ENCODE data around the gene STAU1.
"Not testable (repeated sequence)": the region's sequence is repeated elsewhere in the genome, so short reads cannot be mapped to it uniquely, and the experiment has no call there.

Gene STAU1

DNA sequence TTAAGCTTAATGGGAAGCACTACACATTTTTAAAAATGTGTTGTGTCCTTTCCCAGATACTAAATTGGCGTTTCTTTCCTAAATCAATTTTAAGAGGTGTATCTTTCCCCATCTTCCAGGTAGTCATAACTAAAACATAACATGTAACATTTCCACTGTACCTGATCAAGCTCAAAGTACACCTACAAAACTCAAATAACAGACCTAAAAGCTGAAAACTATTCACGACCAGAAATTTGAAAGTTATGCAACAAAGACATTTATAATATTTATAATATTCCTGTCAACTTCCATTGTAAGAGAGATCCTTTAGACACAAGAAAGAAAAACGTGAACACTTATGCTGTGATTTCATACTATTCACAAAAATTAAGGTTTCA, 3.5 kb downstream of the STAU1 start:
- Mint-ChIP-seq H3K4me3 (peak overlapping the region; percentile 42), H3K4me1 (ENCODE audit: low read depth) (peaks cover 51% of the 10 kb centered on the region), H3K36me3 (ENCODE audit: low read depth) (peaks cover 13% of the 10 kb centered on the region), H3K27me3 (ENCODE audit: low read depth) (peaks cover 1% of the 10 kb centered on the region), H3K9me3 (no peaks in the 10 kb centered on the region), H3K27ac (no peak overlapping the region)

- Mint-ChIP-seq H3K36me3 (ENCODE audit: low read depth) (peaks cover 12% of the 10 kb centered on the region), H3K4me1 (ENCODE audit: low read depth) (peaks cover 55% of the 10 kb centered on the region)
- not testable (repeated sequence) for H3K9me3 Mint-ChIP-seq; H3K27ac Mint-ChIP-seq; H3K4me3 Mint-ChIP-seq; H3K27me3 Mint-ChIP-seq (ENCODE audit: low read depth)
These were observed 4.0 kb downstream of the STAU1 start for GRCh38 chr20:49184084-49184501.

- H3K4me1 Mint-ChIP-seq (ENCODE audit: low read depth) = peaks cover 53% of the 10 kb centered on the region
- no peak overlapping the region for H3K4me3 Mint-ChIP-seq
- H3K27ac Mint-ChIP-seq = no peak overlapping the region
- H3K36me3 Mint-ChIP-seq (ENCODE audit: low read depth) = peaks cover 12% of the 10 kb centered on the region
- no peaks in the 10 kb centered on the region for H3K9me3 Mint-ChIP-seq
- H3K27me3 Mint-ChIP-seq (ENCODE audit: low read depth) = no peaks in the 10 kb centered on the region
These were observed 4.7 kb downstream of the STAU1 start for GRCh38 chr20:49183444-49183843.

- H3K4me3 Mint-ChIP-seq = no peak overlapping the region
- H3K9me3 Mint-ChIP-seq = no peaks in the 10 kb centered on the region
- peaks cover 48% of the 10 kb centered on the region for H3K4me1 Mint-ChIP-seq (ENCODE audit: low read depth)
- no peaks in the 10 kb centered on the region for H3K27me3 Mint-ChIP-seq (ENCODE audit: low read depth)
- no peak overlapping the region for H3K27ac Mint-ChIP-seq
- H3K36me3 Mint-ChIP-seq (ENCODE audit: low read depth) = peaks cover 11% of the 10 kb centered on the region
These were observed 6.8 kb downstream of the STAU1 start for GRCh38 chr20:49181265-49181877.

- H3K9me3 Mint-ChIP-seq = no peaks in the 10 kb centered on the region
- H3K4me3 Mint-ChIP-seq = no peak overlapping the region
- H3K27ac Mint-ChIP-seq = peak overlapping the region; percentile 58
- H3K4me1 Mint-ChIP-seq (ENCODE audit: low read depth) = peaks cover 36% of the 10 kb centered on the region
- no peaks in the 10 kb centered on the region for H3K27me3 Mint-ChIP-seq (ENCODE audit: low read depth)
- H3K36me3 Mint-ChIP-seq (ENCODE audit: low read depth) = peaks cover 6% of the 10 kb centered on the region
These were observed 8.5 kb downstream of the STAU1 start for GRCh38 chr20:49179368-49180277.

- Mint-ChIP-seq H3K4me3 (no peak overlapping the region), H3K9me3 (no peaks in the 10 kb centered on the region), H3K4me1 (ENCODE audit: low read depth) (peaks cover 22% of the 10 kb centered on the region), H3K36me3 (ENCODE audit: low read depth) (peaks cover 29% of the 10 kb centered on the region), H3K27me3 (ENCODE audit: low read depth) (no peaks in the 10 kb centered on the region), H3K27ac (no peak overlapping the region)
These were observed 14.0 kb downstream of the STAU1 start for GRCh38 chr20:49174183-49174582.

DNA sequence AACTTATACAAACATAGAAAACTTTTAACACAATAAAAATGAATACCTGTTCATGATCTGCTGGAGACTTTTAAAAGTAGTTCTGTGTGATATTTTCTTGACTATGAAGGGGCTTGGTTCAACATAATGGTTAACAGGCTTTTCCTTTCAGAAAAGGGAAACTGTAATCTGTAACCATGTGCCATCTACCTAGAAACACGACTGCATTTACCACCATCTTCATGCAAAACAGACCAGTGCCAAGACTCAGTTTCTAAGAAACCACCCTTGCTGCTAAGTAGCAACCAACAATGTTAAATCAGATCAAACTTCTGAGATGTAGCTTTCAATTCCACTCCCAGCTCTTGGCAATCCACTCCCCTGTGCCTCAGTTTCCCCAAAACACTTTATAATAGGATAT, 15.7 kb downstream of the STAU1 start:
- Mint-ChIP-seq H3K27me3 (ENCODE audit: low read depth) (no peaks in the 10 kb centered on the region), H3K36me3 (ENCODE audit: low read depth) (peaks cover 25% of the 10 kb centered on the region), H3K4me1 (ENCODE audit: low read depth) (peaks cover 34% of the 10 kb centered on the region), H3K9me3 (no peaks in the 10 kb centered on the region), H3K4me3 (no peak overlapping the region), H3K27ac (peak overlapping the region; percentile 38)

DNA sequence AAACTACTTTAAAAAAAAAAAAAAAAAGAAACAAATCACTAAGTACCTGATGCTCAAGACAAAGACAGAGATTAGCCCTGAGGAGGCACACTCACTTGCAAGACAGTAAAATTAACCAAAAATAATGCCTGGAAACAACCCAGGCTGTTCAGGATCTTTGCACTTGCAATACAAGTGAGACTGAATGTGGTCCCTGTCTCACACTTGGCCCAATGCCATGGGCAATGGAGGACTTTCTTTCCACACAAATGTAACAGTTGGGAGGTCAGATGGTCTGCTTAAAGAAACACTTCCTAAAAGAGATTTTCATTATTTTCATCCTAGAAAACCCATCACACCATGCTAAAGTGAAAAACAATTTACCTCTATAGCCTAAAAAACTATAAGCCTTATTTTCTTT, 16.2 kb downstream of the STAU1 start:
- Mint-ChIP-seq H3K27me3 (ENCODE audit: low read depth) (no peaks in the 10 kb centered on the region), H3K36me3 (ENCODE audit: low read depth) (peaks cover 25% of the 10 kb centered on the region), H3K27ac (no peak overlapping the region), H3K4me3 (no peak overlapping the region), H3K9me3 (no peaks in the 10 kb centered on the region), H3K4me1 (ENCODE audit: low read depth) (peaks cover 37% of the 10 kb centered on the region)

DNA sequence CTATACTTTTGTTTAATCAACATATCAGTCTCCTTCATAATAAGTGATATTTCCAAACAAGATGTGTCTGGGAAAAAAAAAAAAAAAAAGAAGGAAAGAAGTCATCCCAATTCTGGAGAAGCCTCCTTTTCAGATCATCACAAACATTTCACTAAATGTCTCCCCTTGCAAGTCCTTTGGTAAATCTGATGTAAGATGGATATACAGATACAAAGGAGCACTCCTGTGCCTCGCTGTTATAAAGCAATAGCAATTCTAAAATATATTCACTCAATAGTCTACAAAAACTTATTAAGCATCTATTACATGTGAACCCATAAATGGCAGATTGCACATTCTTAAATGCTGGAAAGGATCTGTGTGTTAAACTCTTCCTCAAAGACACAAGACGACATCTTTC, 17.4 kb downstream of the STAU1 start:
- H3K27me3 Mint-ChIP-seq (ENCODE audit: low read depth) = no peaks in the 10 kb centered on the region
- H3K4me3 Mint-ChIP-seq = no peak overlapping the region
- no peak overlapping the region for H3K27ac Mint-ChIP-seq
- no peaks in the 10 kb centered on the region for H3K9me3 Mint-ChIP-seq
- peaks cover 47% of the 10 kb centered on the region for H3K4me1 Mint-ChIP-seq (ENCODE audit: low read depth)
- peaks cover 27% of the 10 kb centered on the region for H3K36me3 Mint-ChIP-seq (ENCODE audit: low read depth)

DNA sequence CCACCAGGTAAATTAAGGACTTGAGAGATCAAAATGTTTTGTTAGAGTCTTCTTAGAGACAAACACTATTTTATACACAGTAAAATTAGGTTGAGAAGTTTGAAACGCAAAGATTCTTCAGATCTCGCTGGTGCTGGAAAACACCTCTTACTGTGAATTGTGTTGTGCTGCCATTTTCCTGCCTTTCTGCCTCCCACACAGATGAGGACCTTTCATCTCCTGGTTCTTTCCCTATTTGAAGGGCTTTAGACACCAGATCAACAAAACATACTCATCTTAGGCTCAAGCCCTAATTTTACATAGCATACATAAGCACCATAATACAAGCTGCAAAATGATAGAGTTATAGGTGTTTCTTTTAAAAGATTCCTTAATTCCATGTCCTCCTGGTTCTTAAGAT, 18.6 kb downstream of the STAU1 start:
- Mint-ChIP-seq H3K9me3 (no peaks in the 10 kb centered on the region), H3K27ac (no peak overlapping the region), H3K36me3 (ENCODE audit: low read depth) (peaks cover 31% of the 10 kb centered on the region), H3K4me1 (ENCODE audit: low read depth) (peaks cover 50% of the 10 kb centered on the region), H3K27me3 (ENCODE audit: low read depth) (no peaks in the 10 kb centered on the region), H3K4me3 (no peak overlapping the region)

GRCh38 chr20:49168864-49169263, 19.3 kb downstream of the STAU1 start:
- not testable (repeated sequence) for H3K27ac Mint-ChIP-seq; H3K9me3 Mint-ChIP-seq; H3K27me3 Mint-ChIP-seq (ENCODE audit: low read depth); H3K4me3 Mint-ChIP-seq
- peaks cover 32% of the 10 kb centered on the region for H3K36me3 Mint-ChIP-seq (ENCODE audit: low read depth)
- H3K4me1 Mint-ChIP-seq (ENCODE audit: low read depth) = peaks cover 49% of the 10 kb centered on the region

DNA sequence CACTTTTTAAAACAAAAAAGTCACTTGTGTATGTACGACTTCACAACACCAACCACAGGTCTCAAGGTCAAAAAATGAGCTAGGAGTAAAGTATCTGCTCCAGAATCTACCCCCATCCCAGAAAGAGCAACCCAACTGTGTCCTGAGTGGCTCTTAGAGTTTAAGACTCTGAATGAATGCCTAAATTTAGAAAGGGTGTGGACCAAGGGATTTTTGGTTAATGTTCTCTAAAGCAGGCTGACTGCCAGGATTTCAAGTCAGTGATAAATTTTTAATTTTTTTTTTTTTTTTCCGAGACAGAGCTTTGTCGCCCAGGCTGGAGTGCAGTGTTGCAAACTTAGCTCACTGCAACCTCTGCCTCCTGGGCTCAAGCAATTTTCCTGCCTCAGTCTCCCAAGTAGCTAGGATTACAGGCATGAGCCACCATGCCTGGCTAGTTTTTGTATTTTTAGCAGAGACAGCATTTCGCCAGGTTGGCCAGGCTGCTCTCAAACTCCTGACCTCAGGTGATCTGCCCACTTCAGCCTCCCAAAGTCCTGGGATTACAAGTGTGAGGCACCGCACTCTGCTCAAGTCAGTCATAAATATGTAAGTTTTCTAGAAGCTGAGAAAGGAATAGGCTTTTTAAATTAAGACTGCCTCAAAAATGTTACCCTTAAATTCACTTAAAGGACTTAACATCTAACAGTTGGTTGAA, 20.2 kb downstream of the STAU1 start:
- H3K4me1 Mint-ChIP-seq (ENCODE audit: low read depth) = peaks cover 43% of the 10 kb centered on the region
- no peaks in the 10 kb centered on the region for H3K9me3 Mint-ChIP-seq
- H3K36me3 Mint-ChIP-seq (ENCODE audit: low read depth) = peaks cover 27% of the 10 kb centered on the region
- H3K27me3 Mint-ChIP-seq (ENCODE audit: low read depth) = no peaks in the 10 kb centered on the region
- peak overlapping the region; percentile 52 for H3K4me3 Mint-ChIP-seq
- H3K27ac Mint-ChIP-seq = peak overlapping the region; percentile 81

GRCh38 chr20:49166534-49167449, 21.3 kb downstream of the STAU1 start:
- peak overlapping the region; percentile 67 for H3K4me3 Mint-ChIP-seq
- peaks cover 41% of the 10 kb centered on the region for H3K4me1 Mint-ChIP-seq (ENCODE audit: low read depth)
- H3K27ac Mint-ChIP-seq = peak overlapping the region; percentile 90
- no peaks in the 10 kb centered on the region for H3K9me3 Mint-ChIP-seq
- H3K36me3 Mint-ChIP-seq (ENCODE audit: low read depth) = peaks cover 22% of the 10 kb centered on the region
- no peaks in the 10 kb centered on the region for H3K27me3 Mint-ChIP-seq (ENCODE audit: low read depth)

DNA sequence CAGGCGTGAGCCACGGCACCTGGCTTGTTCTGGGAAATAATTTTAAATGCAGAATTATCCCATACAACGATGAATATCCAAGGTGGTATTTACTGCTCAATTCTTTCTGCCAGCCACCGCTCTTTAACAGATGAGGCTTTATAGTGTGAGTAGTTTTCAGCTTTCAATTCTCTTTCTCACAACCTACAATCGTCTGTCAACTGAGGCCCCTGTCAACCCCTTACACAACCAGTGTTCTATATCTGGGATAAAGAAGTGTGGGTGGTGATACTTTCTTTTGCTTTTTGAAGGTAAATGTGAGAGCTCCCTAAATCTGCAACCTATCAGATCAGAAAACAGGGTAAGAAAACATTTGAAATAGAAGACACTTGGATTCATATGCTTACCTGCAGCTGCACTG, 22.5 kb downstream of the STAU1 start:
- Mint-ChIP-seq H3K4me3 (peak overlapping the region; percentile 5), H3K27ac (peak overlapping the region; percentile 71), H3K27me3 (ENCODE audit: low read depth) (no peaks in the 10 kb centered on the region), H3K4me1 (ENCODE audit: low read depth) (peaks cover 48% of the 10 kb centered on the region), H3K9me3 (no peaks in the 10 kb centered on the region), H3K36me3 (ENCODE audit: low read depth) (peaks cover 19% of the 10 kb centered on the region)
